Measurements from ENCODE around the gene LMF2.

The LMF2 gene

DNA sequence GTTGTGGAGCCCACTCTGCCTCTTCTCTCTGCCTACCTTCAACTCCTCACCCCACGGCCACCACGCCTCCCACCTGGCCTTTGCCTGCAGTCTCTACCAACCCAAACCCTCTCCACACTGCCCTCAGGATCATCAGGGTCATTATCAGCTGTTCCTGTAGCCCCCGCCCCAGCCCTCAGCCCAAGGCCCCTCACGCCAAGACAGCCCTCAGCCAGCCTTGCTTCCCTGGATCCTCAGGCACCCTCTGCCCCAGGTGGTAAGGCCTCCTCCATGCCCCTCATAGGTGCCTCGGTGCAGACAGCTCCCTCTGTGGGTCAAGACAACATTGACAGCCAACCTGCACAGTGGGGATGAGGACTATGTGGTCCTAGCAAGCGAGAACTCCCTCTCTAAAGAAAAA, 34.4 kb downstream of the LMF2 start:
- TF ChIP-seq, protein P1, sequence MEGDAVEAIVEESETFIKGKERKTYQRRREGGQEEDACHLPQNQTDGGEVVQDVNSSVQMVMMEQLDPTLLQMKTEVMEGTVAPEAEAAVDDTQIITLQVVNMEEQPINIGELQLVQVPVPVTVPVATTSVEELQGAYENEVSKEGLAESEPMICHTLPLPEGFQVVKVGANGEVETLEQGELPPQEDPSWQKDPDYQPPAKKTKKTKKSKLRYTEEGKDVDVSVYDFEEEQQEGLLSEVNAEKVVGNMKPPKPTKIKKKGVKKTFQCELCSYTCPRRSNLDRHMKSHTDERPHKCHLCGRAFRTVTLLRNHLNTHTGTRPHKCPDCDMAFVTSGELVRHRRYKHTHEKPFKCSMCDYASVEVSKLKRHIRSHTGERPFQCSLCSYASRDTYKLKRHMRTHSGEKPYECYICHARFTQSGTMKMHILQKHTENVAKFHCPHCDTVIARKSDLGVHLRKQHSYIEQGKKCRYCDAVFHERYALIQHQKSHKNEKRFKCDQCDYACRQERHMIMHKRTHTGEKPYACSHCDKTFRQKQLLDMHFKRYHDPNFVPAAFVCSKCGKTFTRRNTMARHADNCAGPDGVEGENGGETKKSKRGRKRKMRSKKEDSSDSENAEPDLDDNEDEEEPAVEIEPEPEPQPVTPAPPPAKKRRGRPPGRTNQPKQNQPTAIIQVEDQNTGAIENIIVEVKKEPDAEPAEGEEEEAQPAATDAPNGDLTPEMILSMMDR (IDR thresholded peaks at IDR 0.05; ENCODE audit: insufficient read depth, low read length, poor library complexity, severe bottlenecking), result peak; percentile 91
- TF ChIP-seq EZH2phosphoT487 (conservative IDR thresholded peaks at IDR 0.05; ENCODE audit: low read length), result no peak
- Histone ChIP-seq H3F3A (ENCODE audit: insufficient read depth) (peaks cover 33% of the 10 kb centered on the region), H3K27ac (ENCODE audit: low read depth, low read length) (peak overlapping the region; percentile 99), H3K4me2 (ENCODE audit: low read depth, low read length, poor library complexity, severe bottlenecking) (peak overlapping the region; percentile 79), H3K9me3 (ENCODE audit: insufficient read depth, low read length) (no peaks in the 10 kb centered on the region), H2AFZ (ENCODE audit: low read depth, low read length, severe bottlenecking) (no peak overlapping the region), H3K36me3 (ENCODE audit: low read length) (no peaks in the 10 kb centered on the region), H3K4me3 (ENCODE audit: insufficient read depth, low read length, poor library complexity, severe bottlenecking) (peak overlapping the region; percentile 74), H3K79me2 (ENCODE audit: insufficient read depth, low read length) (peaks cover 52% of the 10 kb centered on the region), H3K9ac (ENCODE audit: low read length) (peak overlapping the region; percentile 78), H4K20me1 (ENCODE audit: low read depth, low read length) (no peaks in the 10 kb centered on the region; the same call in 1 of the 2 replicates), H3K9me2 (replicated peaks; ENCODE audit: insufficient read depth, low read length) (no peaks in the 10 kb centered on the region), H3K27me3 (ENCODE audit: low read length) (no peaks in the 10 kb centered on the region)

DNA sequence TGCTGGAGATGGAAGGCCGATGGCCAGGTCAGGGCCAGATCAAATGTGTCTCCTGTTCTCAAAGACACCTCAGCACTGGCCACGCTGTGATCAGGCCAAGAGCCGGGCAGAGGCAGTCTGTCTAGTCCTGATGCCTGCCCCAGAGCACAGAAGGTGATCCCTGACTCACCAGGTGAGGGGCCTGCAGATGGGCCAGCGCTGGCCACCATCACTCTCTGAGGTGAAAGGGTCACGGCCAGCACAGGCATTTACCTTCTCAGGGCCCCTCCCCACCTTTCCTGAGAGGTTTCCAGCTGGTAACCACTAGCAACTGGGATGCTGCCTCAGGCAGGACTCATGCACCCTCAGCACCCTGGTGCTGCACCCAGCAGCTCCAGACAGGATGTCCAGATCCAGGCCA, 35.5 kb downstream of the LMF2 start:
- H4K20me1 ChIP-seq (ENCODE audit: low read depth, low read length), result no peaks in the 10 kb centered on the region; the same call in 1 of the 2 replicates
- H3K27me3 ChIP-seq (ENCODE audit: low read length), result no peaks in the 10 kb centered on the region
- peaks cover 59% of the 10 kb centered on the region for H3K79me2 ChIP-seq (ENCODE audit: insufficient read depth, low read length)
- H2AFZ ChIP-seq (ENCODE audit: low read depth, low read length, severe bottlenecking), result no peak overlapping the region
- H3K9ac ChIP-seq (ENCODE audit: low read length), result peak overlapping the region; percentile 78
- peak overlapping the region; percentile 79 for H3K4me2 ChIP-seq (ENCODE audit: low read depth, low read length, poor library complexity, severe bottlenecking)
- H3K9me3 ChIP-seq (ENCODE audit: insufficient read depth, low read length), result no peaks in the 10 kb centered on the region
- peaks cover 33% of the 10 kb centered on the region for H3F3A ChIP-seq (ENCODE audit: insufficient read depth)
- H3K9me2 ChIP-seq (replicated peaks; ENCODE audit: insufficient read depth, low read length), result no peaks in the 10 kb centered on the region
- no peak overlapping the region for H3K4me3 ChIP-seq (ENCODE audit: insufficient read depth, low read length, poor library complexity, severe bottlenecking)
- H3K36me3 ChIP-seq (ENCODE audit: low read length), result no peaks in the 10 kb centered on the region
- TF ChIP-seq, protein P1 (IDR thresholded peaks at IDR 0.05; ENCODE audit: insufficient read depth, low read length, poor library complexity, severe bottlenecking), result no peak
- no peak for TF ChIP-seq EZH2phosphoT487 (conservative IDR thresholded peaks at IDR 0.05; ENCODE audit: low read length)
- H3K27ac ChIP-seq (ENCODE audit: low read depth, low read length), result peak overlapping the region; percentile 99

DNA sequence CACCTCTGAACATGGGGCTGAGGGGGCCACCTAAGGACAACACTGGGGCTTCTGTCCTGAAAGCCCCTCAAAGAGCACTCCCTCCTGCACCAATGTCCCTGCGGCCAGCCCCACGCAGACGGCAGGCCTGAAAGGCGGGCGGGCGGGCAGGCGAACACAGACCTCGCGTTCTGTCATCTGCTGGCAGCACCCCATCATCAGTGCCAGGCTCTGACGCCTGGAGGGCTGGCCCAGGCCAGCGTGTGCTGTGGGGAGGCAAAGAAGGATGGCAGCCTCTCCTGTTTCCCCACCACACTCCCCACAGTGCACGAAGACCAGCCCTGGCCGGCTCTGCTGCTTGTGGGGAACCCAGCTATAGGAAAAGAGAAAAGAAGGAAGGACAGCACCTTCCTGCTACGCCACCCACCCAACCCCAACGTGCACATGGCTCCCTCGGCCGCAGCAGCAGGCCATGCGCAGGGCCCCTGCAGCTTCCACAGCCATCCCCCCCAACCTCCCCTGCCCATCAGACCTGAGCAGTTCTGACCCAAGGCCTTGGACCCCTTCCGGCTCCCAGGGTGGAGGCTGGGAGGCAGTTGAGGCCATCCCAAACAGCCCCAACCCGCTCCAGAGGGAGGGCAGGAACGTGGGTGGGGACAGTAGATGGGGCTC, 36.2 kb downstream of the LMF2 start:
- Histone ChIP-seq H3K4me2 (ENCODE audit: low read depth, low read length, poor library complexity, severe bottlenecking) (peak overlapping the region; percentile 79), H3F3A (ENCODE audit: insufficient read depth) (peaks cover 33% of the 10 kb centered on the region), H3K27me3 (ENCODE audit: low read length) (no peaks in the 10 kb centered on the region), H3K4me3 (ENCODE audit: insufficient read depth, low read length, poor library complexity, severe bottlenecking) (peak overlapping the region; percentile 23), H3K9ac (ENCODE audit: low read length) (peak overlapping the region; percentile 78), H3K9me2 (replicated peaks; ENCODE audit: insufficient read depth, low read length) (no peaks in the 10 kb centered on the region), H3K36me3 (ENCODE audit: low read length) (no peaks in the 10 kb centered on the region), H3K79me2 (ENCODE audit: insufficient read depth, low read length) (peaks cover 62% of the 10 kb centered on the region), H2AFZ (ENCODE audit: low read depth, low read length, severe bottlenecking) (no peak overlapping the region), H4K20me1 (ENCODE audit: low read depth, low read length) (no peaks in the 10 kb centered on the region; the same call in 1 of the 2 replicates), H3K27ac (ENCODE audit: low read depth, low read length) (peak overlapping the region; percentile 99), H3K9me3 (ENCODE audit: insufficient read depth, low read length) (no peaks in the 10 kb centered on the region)
- TF ChIP-seq EZH2phosphoT487 (conservative IDR thresholded peaks at IDR 0.05; ENCODE audit: low read length), result no peak
- TF ChIP-seq, protein P1 (IDR thresholded peaks at IDR 0.05; ENCODE audit: insufficient read depth, low read length, poor library complexity, severe bottlenecking), result no peak
